ENCODE results near the gene CFAP77.

DNA sequence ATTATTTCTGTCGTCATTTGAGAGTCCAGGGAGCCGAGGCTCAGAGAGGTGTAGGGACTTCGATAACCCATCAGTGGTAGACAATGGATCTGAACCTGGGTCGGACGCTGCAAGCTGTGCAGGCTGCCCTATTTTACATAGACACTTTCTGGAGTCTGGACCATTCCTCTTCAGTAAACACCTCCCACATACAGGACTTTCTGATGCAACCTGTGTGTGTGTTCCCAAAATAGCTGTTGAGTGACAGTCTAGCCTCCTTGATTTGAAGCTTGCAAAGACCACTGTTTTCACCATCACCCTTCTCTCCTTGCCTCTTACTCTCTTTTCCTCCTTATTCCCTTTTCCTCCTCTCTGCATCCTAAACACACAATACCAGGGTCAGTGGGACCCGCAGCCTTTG lies 30.7 kb downstream of the CFAP77 start:
- TF ChIP-seq CTCF (IDR thresholded peaks at IDR 0.05; ENCODE audit: poor library complexity, severe bottlenecking) (no peak), EP300 (conservative IDR thresholded peaks at IDR 0.05; ENCODE audit: poor library complexity, severe bottlenecking) (no peak), RAD21 (conservative IDR thresholded peaks at IDR 0.05) (no peak), REST (IDR thresholded peaks at IDR 0.05; ENCODE audit: borderline replicate concordance) (no peak), POLR2AphosphoS5 (IDR thresholded peaks at IDR 0.05) (no peak), MXI1 (conservative IDR thresholded peaks at IDR 0.05; ENCODE audit: poor library complexity, severe bottlenecking) (no peak)
